ENCODE measurements around the gene CPSF3.
"Not testable (repeated sequence)": the region's sequence is repeated elsewhere in the genome, so short reads cannot be mapped to it uniquely, and the experiment has no call there.

Gene CPSF3

GRCh38 chr2:9390151-9390850 lies 33.2 kb upstream of the CPSF3 start:
- TF ChIP-seq, protein P1, sequence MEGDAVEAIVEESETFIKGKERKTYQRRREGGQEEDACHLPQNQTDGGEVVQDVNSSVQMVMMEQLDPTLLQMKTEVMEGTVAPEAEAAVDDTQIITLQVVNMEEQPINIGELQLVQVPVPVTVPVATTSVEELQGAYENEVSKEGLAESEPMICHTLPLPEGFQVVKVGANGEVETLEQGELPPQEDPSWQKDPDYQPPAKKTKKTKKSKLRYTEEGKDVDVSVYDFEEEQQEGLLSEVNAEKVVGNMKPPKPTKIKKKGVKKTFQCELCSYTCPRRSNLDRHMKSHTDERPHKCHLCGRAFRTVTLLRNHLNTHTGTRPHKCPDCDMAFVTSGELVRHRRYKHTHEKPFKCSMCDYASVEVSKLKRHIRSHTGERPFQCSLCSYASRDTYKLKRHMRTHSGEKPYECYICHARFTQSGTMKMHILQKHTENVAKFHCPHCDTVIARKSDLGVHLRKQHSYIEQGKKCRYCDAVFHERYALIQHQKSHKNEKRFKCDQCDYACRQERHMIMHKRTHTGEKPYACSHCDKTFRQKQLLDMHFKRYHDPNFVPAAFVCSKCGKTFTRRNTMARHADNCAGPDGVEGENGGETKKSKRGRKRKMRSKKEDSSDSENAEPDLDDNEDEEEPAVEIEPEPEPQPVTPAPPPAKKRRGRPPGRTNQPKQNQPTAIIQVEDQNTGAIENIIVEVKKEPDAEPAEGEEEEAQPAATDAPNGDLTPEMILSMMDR (conservative IDR thresholded peaks at IDR 0.05) = no peak
- no peak for TF ChIP-seq ZFX (IDR thresholded peaks at IDR 0.05)
- H3K27ac ChIP-seq = no peak overlapping the region

GRCh38 chr2:9390991-9391390 lies 32.5 kb upstream of the CPSF3 start:
- TF ChIP-seq, protein P1 (conservative IDR thresholded peaks at IDR 0.05) = no peak
- no peak for TF ChIP-seq ZFX (IDR thresholded peaks at IDR 0.05)
- H3K27ac ChIP-seq = no peak overlapping the region

GRCh38 chr2:9391961-9392720 lies 31.3 kb upstream of the CPSF3 start:
- TF ChIP-seq, protein P1 (conservative IDR thresholded peaks at IDR 0.05) = no peak
- no peak for TF ChIP-seq ZFX (IDR thresholded peaks at IDR 0.05)

DNA sequence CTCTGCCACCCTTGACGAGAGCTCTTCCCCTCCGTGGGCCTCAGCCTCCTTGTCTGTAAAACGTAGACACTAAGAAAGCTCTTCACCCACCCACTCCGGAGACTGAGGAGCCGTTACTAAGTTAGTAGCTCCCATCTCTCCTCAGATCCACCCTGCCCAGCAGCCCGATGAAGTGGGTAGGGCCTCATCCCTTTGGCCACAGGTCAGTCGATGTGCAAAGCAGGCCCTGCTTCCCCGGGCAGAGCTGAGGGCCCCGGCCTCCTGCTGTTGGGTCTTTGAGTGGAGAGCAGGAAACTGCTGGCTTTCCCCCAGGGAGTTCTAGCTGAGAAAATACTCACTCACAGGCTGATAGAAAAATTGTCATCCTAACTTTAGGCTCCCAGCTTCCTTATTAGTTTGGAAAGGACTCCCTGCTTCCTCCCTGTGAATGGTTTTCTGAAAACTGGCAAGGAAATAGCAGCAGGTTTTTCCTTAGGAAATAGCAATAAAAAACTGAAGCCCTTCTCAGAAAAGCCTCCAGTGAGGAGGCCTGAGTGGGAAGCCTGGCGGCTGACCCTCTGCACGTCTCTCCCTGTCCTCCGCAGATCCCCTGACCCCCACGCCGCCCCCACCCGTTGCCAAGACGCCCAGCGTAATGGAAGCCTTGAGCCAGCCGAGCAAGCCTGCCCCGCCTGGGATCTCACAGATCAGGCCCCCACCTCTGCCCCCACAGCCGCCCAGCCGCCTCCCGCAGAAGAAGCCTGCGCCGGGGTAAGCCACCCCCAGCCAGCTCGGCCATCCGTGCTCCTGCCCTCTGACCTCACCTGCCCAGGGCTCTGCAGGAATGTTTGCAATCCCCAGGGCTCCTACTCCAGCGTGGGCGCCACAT lies 30.3 kb upstream of the CPSF3 start:
- H3K27ac ChIP-seq = no peak overlapping the region
- TF ChIP-seq, protein P1 (conservative IDR thresholded peaks at IDR 0.05) = no peak
- no peak for TF ChIP-seq ZFX (IDR thresholded peaks at IDR 0.05)

More at GRCh38 chr2:9391961-9392720, 31.3 kb upstream of the CPSF3 start:
- H3K27ac ChIP-seq = no peak overlapping the region

DNA sequence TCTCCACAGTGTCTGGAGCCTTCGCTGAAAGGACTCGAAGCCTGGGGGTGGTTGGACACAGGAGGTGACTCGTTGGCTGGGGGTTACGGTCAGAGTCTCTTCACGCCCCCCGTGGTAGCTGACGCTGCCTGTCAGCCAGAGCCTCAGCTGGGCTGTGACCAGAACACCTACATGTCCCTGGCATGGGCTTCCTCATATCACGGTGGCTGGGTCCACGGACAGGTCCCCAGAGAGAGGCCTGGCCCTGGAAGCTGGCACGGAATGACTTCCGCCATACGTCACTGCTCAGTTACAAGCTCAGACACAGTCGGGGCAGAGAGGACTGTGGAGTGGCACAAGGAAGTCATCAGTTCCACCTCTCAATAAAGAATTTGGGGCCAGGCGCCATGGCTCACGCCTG lies 28.6 kb upstream of the CPSF3 start:
- H3K27ac ChIP-seq = no peak overlapping the region
- TF ChIP-seq, protein P1 (conservative IDR thresholded peaks at IDR 0.05) = no peak
- no peak for TF ChIP-seq ZFX (IDR thresholded peaks at IDR 0.05)

- TF ChIP-seq, protein P1 (conservative IDR thresholded peaks at IDR 0.05) = no peak
- no peak for TF ChIP-seq ZFX (IDR thresholded peaks at IDR 0.05)
- H3K27ac ChIP-seq = no peak overlapping the region
These were observed 26.3 kb upstream of the CPSF3 start for GRCh38 chr2:9397201-9397600.

- H3K27ac ChIP-seq = not testable (repeated sequence)
These were observed 25.2 kb upstream of the CPSF3 start for GRCh38 chr2:9398251-9398650.
